GM12801 (cell line): ENCODE results near the gene WDR44.

Source experiments
- CTCF ChIP-seq: IDR thresholded peaks from one replicate; pipeline ENCODE4 v1.5.1; 2011; ENCODE audit warnings: control low read depth; ENCODE audit not compliant: insufficient read length; ENCODE audit errors: extremely low read depth

WDR44 gene

DNA sequence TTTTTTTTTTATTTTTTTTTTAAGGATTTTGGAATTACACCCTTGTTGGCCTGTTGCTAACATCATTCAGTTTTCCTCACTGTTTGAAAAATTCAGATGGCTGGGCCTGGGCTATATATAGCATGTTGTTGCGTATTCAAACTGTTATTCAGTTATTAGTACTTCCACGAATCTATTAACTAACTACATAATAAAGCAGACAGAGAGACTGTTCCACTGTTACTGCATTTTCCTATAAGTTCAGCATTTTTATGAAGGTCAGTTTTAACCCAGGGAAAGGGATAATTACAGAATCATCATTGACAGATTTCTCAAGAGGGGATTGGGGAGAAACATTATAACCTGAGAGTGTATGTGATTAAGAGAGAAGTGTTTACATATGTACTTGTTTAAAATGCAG is 152.8 kb downstream of the WDR44 start:
- no peak for TF ChIP-seq CTCF

- TF ChIP-seq CTCF: no peak
Observed at GRCh38 chrX:118499295-118499694, 153.4 kb downstream of the WDR44 start.
